ENCODE results near the gene NEURL1B.
A peak's percentile ranks its signal among the peaks of the same experiment; 100 is the strongest.

The NEURL1B gene

GRCh38 chr5:172659570-172659908 is 18.5 kb downstream of the NEURL1B start:
- Histone ChIP-seq H3K27me3 (ENCODE audit: insufficient read depth, insufficient read length) (no peaks in the 10 kb centered on the region), H3K9me3 (ENCODE audit: insufficient read depth, low read length) (0 out of 2 replicates have a peak, but pooled peaks cover 11% of the 10 kb centered on the region), H3K4me1 (ENCODE audit: insufficient read depth, insufficient read length) (peaks cover 5% of the 10 kb centered on the region), H3K4me3 (ENCODE audit: insufficient read length, low read depth) (no peak overlapping the region), H3K9ac (ENCODE audit: insufficient read length, low read depth) (no peak overlapping the region), H3K36me3 (ENCODE audit: insufficient read depth, insufficient read length, low read length) (peaks cover 3% of the 10 kb centered on the region)
- DNase-seq (ENCODE audit: low read depth, low spot score), result no peak
- TF ChIP-seq YY1 (IDR thresholded peaks at IDR 0.05; ENCODE audit: insufficient read depth, insufficient read length) (no peak), SUZ12 (IDR thresholded peaks at IDR 0.05; ENCODE audit: extremely low read depth, insufficient read depth, insufficient read length) (no peak), ZNF274 (IDR thresholded peaks at IDR 0.05; ENCODE audit: low read depth, low read length) (no peak)

GRCh38 chr5:172659909-172660628 is 19.0 kb downstream of the NEURL1B start:
- no peak for TF ChIP-seq ZNF274 (IDR thresholded peaks at IDR 0.05; ENCODE audit: low read depth, low read length)
- TF ChIP-seq SUZ12 (IDR thresholded peaks at IDR 0.05; ENCODE audit: extremely low read depth, insufficient read depth, insufficient read length), result no peak
- no peak for TF ChIP-seq YY1 (IDR thresholded peaks at IDR 0.05; ENCODE audit: insufficient read depth, insufficient read length)
- no peak for DNase-seq (ENCODE audit: low read depth, low spot score)
- no peak overlapping the region for H3K9ac ChIP-seq (ENCODE audit: insufficient read length, low read depth)
- H3K36me3 ChIP-seq (ENCODE audit: insufficient read depth, insufficient read length, low read length), result peaks cover 3% of the 10 kb centered on the region
- H3K27me3 ChIP-seq (ENCODE audit: insufficient read depth, insufficient read length), result no peaks in the 10 kb centered on the region
- H3K4me1 ChIP-seq (ENCODE audit: insufficient read depth, insufficient read length), result peaks cover 5% of the 10 kb centered on the region
- 0 out of 2 replicates have a peak, but pooled peaks cover 9% of the 10 kb centered on the region for H3K9me3 ChIP-seq (ENCODE audit: insufficient read depth, low read length)
- no peak overlapping the region for H3K4me3 ChIP-seq (ENCODE audit: insufficient read length, low read depth)

- H3K36me3 ChIP-seq (ENCODE audit: insufficient read depth, insufficient read length, low read length), result peaks cover 3% of the 10 kb centered on the region
- no peak overlapping the region for H3K4me3 ChIP-seq (ENCODE audit: insufficient read length, low read depth)
- peaks cover 8% of the 10 kb centered on the region for H3K4me1 ChIP-seq (ENCODE audit: insufficient read depth, insufficient read length)
- H3K9me3 ChIP-seq (ENCODE audit: insufficient read depth, low read length), result 0 out of 2 replicates have a peak, but pooled peaks cover 3% of the 10 kb centered on the region
- no peaks in the 10 kb centered on the region for H3K27me3 ChIP-seq (ENCODE audit: insufficient read depth, insufficient read length)
- DNase-seq (ENCODE audit: low read depth, low spot score), result no peak
- TF ChIP-seq SUZ12 (IDR thresholded peaks at IDR 0.05; ENCODE audit: extremely low read depth, insufficient read depth, insufficient read length) (no peak), ZNF274 (IDR thresholded peaks at IDR 0.05; ENCODE audit: low read depth, low read length) (no peak), YY1 (IDR thresholded peaks at IDR 0.05; ENCODE audit: insufficient read depth, insufficient read length) (no peak)
- no peak overlapping the region for H3K9ac ChIP-seq (ENCODE audit: insufficient read length, low read depth)
Measured at GRCh38 chr5:172660974-172661373, 19.9 kb downstream of the NEURL1B start.

GRCh38 chr5:172661526-172661925 is 20.5 kb downstream of the NEURL1B start:
- DNase-seq (ENCODE audit: low read depth, low spot score), result no peak
- Histone ChIP-seq H3K4me1 (ENCODE audit: insufficient read depth, insufficient read length) (peaks cover 8% of the 10 kb centered on the region), H3K9ac (ENCODE audit: insufficient read length, low read depth) (no peak overlapping the region), H3K36me3 (ENCODE audit: insufficient read depth, insufficient read length, low read length) (peaks cover 3% of the 10 kb centered on the region), H3K9me3 (ENCODE audit: insufficient read depth, low read length) (no peaks in the 10 kb centered on the region), H3K27me3 (ENCODE audit: insufficient read depth, insufficient read length) (no peaks in the 10 kb centered on the region), H3K4me3 (ENCODE audit: insufficient read length, low read depth) (no peak overlapping the region)
- TF ChIP-seq SUZ12 (IDR thresholded peaks at IDR 0.05; ENCODE audit: extremely low read depth, insufficient read depth, insufficient read length), result no peak
- TF ChIP-seq YY1 (IDR thresholded peaks at IDR 0.05; ENCODE audit: insufficient read depth, insufficient read length), result no peak
- no peak for TF ChIP-seq ZNF274 (IDR thresholded peaks at IDR 0.05; ENCODE audit: low read depth, low read length)

GRCh38 chr5:172662596-172662995 is 21.5 kb downstream of the NEURL1B start:
- TF ChIP-seq ZNF274 (IDR thresholded peaks at IDR 0.05; ENCODE audit: low read depth, low read length), result no peak
- no peak for TF ChIP-seq SUZ12 (IDR thresholded peaks at IDR 0.05; ENCODE audit: extremely low read depth, insufficient read depth, insufficient read length)
- no peak for TF ChIP-seq YY1 (IDR thresholded peaks at IDR 0.05; ENCODE audit: insufficient read depth, insufficient read length)
- H3K36me3 ChIP-seq (ENCODE audit: insufficient read depth, insufficient read length, low read length), result peaks cover 3% of the 10 kb centered on the region
- no peak overlapping the region for H3K4me3 ChIP-seq (ENCODE audit: insufficient read length, low read depth)
- H3K4me1 ChIP-seq (ENCODE audit: insufficient read depth, insufficient read length), result peaks cover 8% of the 10 kb centered on the region
- H3K27me3 ChIP-seq (ENCODE audit: insufficient read depth, insufficient read length), result no peaks in the 10 kb centered on the region
- H3K9me3 ChIP-seq (ENCODE audit: insufficient read depth, low read length), result no peaks in the 10 kb centered on the region
- no peak overlapping the region for H3K9ac ChIP-seq (ENCODE audit: insufficient read length, low read depth)
- no peak for DNase-seq (ENCODE audit: low read depth, low spot score)

GRCh38 chr5:172664018-172664417 is 23.0 kb downstream of the NEURL1B start:
- no peak for DNase-seq (ENCODE audit: low read depth, low spot score)
- Histone ChIP-seq H3K4me1 (ENCODE audit: insufficient read depth, insufficient read length) (peaks cover 9% of the 10 kb centered on the region), H3K9me3 (ENCODE audit: insufficient read depth, low read length) (no peaks in the 10 kb centered on the region), H3K36me3 (ENCODE audit: insufficient read depth, insufficient read length, low read length) (no peaks in the 10 kb centered on the region), H3K9ac (ENCODE audit: insufficient read length, low read depth) (no peak overlapping the region), H3K27me3 (ENCODE audit: insufficient read depth, insufficient read length) (no peaks in the 10 kb centered on the region), H3K4me3 (ENCODE audit: insufficient read length, low read depth) (no peak overlapping the region)
- TF ChIP-seq SUZ12 (IDR thresholded peaks at IDR 0.05; ENCODE audit: extremely low read depth, insufficient read depth, insufficient read length), result no peak
- TF ChIP-seq YY1 (IDR thresholded peaks at IDR 0.05; ENCODE audit: insufficient read depth, insufficient read length), result no peak
- no peak for TF ChIP-seq ZNF274 (IDR thresholded peaks at IDR 0.05; ENCODE audit: low read depth, low read length)

GRCh38 chr5:172664681-172665541 is 23.8 kb downstream of the NEURL1B start:
- Histone ChIP-seq H3K4me1 (ENCODE audit: insufficient read depth, insufficient read length) (peaks cover 5% of the 10 kb centered on the region), H3K36me3 (ENCODE audit: insufficient read depth, insufficient read length, low read length) (peaks cover 2% of the 10 kb centered on the region), H3K27me3 (ENCODE audit: insufficient read depth, insufficient read length) (no peaks in the 10 kb centered on the region), H3K4me3 (ENCODE audit: insufficient read length, low read depth) (no peak overlapping the region), H3K9me3 (ENCODE audit: insufficient read depth, low read length) (no peaks in the 10 kb centered on the region), H3K9ac (ENCODE audit: insufficient read length, low read depth) (peak overlapping the region; percentile 26)
- no peak for TF ChIP-seq YY1 (IDR thresholded peaks at IDR 0.05; ENCODE audit: insufficient read depth, insufficient read length)
- no peak for TF ChIP-seq SUZ12 (IDR thresholded peaks at IDR 0.05; ENCODE audit: extremely low read depth, insufficient read depth, insufficient read length)
- TF ChIP-seq ZNF274 (IDR thresholded peaks at IDR 0.05; ENCODE audit: low read depth, low read length), result no peak
- DNase-seq (ENCODE audit: low read depth, low spot score), result no peak
